ENCODE results near the gene ADGRF3. TPM values are rescaled to one million over a fixed set of nuclear protein-coding genes. Genes with fewer than 3 reads are reported as not detected.
"Not testable (repeated sequence)": the region's sequence is repeated elsewhere in the genome, so short reads cannot be mapped to it uniquely, and the experiment has no call there.

Gene ADGRF3
- total RNA-seq, 1 donor from 2014 or later = 0.12 TPM

DNA sequence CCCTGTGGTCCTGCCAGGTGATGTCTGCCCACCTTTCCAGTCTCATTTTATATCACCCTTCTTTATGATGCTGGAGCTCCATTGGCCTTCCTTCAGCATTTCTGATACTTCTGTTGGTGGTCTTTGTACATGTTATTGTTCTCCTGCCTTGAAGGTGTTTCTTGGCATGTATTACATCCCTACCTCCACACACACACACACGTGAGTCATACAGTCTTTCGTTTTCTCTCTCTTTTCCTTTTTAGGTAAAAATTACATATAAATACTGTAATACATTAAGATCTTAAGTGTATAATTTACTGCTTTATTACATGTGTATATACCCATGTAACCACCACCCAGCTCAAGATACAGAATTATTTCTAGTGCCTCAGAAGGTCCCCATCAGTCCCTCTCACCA is 10.2 kb upstream of the ADGRF3 start:
- H3K4me1 Mint-ChIP-seq (ENCODE audit: low read depth) = peaks cover 19% of the 10 kb centered on the region
- TF ChIP-seq, protein P1, sequence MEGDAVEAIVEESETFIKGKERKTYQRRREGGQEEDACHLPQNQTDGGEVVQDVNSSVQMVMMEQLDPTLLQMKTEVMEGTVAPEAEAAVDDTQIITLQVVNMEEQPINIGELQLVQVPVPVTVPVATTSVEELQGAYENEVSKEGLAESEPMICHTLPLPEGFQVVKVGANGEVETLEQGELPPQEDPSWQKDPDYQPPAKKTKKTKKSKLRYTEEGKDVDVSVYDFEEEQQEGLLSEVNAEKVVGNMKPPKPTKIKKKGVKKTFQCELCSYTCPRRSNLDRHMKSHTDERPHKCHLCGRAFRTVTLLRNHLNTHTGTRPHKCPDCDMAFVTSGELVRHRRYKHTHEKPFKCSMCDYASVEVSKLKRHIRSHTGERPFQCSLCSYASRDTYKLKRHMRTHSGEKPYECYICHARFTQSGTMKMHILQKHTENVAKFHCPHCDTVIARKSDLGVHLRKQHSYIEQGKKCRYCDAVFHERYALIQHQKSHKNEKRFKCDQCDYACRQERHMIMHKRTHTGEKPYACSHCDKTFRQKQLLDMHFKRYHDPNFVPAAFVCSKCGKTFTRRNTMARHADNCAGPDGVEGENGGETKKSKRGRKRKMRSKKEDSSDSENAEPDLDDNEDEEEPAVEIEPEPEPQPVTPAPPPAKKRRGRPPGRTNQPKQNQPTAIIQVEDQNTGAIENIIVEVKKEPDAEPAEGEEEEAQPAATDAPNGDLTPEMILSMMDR (IDR thresholded peaks at IDR 0.05) = no peak
- H3K27ac Mint-ChIP-seq (ENCODE audit: unreplicated experiment) = peak overlapping the region; percentile 30
- no peaks in the 10 kb centered on the region for H3K27me3 Mint-ChIP-seq (ENCODE audit: low read depth)
- no peak overlapping the region for H3K4me3 Mint-ChIP-seq (ENCODE audit: unreplicated experiment)
- DNase-seq (ENCODE audit: low spot score) = no peak
- no peaks in the 10 kb centered on the region for H3K9me3 Mint-ChIP-seq (ENCODE audit: low read depth)
- no peaks in the 10 kb centered on the region for H3K36me3 Mint-ChIP-seq (ENCODE audit: low read depth)

DNA sequence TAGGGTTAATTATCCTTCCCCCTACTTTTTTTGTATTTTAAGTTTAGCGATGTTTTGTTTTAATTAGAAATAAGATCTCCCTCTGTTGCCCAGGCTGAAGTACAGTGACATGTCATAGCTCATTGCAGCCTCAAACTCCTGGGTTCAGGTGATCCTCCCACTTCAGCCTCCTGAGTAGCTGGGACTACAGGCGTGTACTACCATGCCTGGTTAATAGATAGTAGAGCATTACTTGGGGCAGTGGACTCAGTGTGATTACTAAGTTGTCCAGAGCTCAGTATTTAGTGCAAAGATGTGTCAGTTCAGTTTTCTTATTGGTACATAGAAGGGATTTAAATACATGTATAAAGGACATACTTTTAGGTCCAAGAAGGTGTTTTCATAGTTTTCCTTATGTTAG is 9.5 kb upstream of the ADGRF3 start:
- Mint-ChIP-seq H3K9me3 (ENCODE audit: low read depth) (no peaks in the 10 kb centered on the region), H3K27me3 (ENCODE audit: low read depth) (no peaks in the 10 kb centered on the region), H3K4me1 (ENCODE audit: low read depth) (peaks cover 19% of the 10 kb centered on the region), H3K27ac (ENCODE audit: unreplicated experiment) (peak overlapping the region; percentile 83), H3K4me3 (ENCODE audit: unreplicated experiment) (no peak overlapping the region), H3K36me3 (ENCODE audit: low read depth) (no peaks in the 10 kb centered on the region)
- TF ChIP-seq, protein P1 (IDR thresholded peaks at IDR 0.05) = no peak
- no peak for DNase-seq (ENCODE audit: low spot score)

DNA sequence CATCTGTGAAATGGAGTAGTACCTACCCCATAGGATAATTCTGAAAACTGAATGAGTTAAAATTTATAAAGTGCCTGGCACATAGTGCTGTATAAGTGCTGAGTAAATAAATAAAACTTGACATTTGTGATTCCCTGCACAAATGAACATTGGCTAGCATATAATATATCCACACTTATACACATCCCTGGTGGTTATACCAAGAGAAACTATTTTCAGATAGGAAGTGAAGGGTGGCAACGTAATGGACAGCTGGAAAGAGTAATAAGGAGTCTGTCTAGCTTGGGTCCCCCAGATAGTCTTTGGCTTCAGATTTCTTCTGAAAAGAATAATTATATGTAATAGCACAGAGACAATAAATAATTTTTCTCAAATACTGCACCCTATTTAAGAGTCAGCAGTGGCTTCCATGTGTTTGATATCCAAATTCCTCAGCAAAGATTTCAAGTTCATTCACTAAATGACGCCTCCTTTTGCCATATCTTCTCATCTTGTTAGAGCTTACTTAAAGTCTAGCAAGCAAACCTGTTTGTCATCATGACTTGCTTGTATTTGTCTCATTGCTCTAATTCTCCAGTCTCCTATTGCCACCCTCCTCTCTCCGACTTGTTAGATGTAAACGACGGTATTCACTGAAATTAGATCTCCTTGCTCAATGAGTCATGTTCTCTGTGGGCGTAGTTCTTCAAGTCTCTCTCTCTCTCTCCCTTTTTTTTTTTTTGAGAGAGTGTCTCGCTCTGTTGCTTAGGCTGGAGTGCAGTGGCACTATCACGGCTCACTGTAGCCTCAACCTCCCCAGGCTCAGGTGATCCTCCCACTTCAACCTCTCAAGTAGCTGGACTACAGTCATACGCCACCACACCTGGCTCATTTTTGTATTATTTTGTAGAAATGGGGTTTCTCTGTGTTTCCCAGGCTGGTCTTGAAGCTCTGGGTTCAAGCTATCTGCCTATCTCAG is 8.7 kb upstream of the ADGRF3 start:
- DNase-seq (ENCODE audit: low spot score) = no peak
- Mint-ChIP-seq H3K4me1 (ENCODE audit: low read depth) (peaks cover 19% of the 10 kb centered on the region), H3K36me3 (ENCODE audit: low read depth) (no peaks in the 10 kb centered on the region), H3K27ac (ENCODE audit: unreplicated experiment) (peak overlapping the region; percentile 83), H3K4me3 (ENCODE audit: unreplicated experiment) (peak overlapping the region; percentile 35), H3K27me3 (ENCODE audit: low read depth) (no peaks in the 10 kb centered on the region), H3K9me3 (ENCODE audit: low read depth) (no peaks in the 10 kb centered on the region)
- TF ChIP-seq, protein P1 (IDR thresholded peaks at IDR 0.05) = no peak

DNA sequence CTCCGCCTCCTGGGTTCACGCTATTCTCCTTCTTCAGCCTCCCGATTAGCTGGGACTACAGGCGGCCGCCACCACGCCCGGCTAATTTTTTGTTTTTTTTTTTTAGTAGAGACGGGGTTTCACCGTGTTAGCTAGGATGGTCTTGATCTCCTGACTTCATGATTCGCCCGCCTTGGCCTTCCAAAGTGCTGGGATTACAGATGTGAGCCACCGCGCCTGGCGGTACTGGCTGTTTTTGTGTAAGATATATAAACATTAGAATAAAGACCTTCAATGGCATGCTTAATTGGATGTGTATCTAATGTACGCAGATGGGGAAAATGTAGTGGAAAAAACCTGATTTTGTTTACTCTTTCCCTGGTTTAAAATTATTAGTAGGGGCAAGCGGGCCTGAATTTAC is 7.9 kb upstream of the ADGRF3 start:
- peaks cover 19% of the 10 kb centered on the region for H3K4me1 Mint-ChIP-seq (ENCODE audit: low read depth)
- H3K27ac Mint-ChIP-seq (ENCODE audit: unreplicated experiment) = peak overlapping the region; percentile 45
- H3K36me3 Mint-ChIP-seq (ENCODE audit: low read depth); H3K4me3 Mint-ChIP-seq (ENCODE audit: unreplicated experiment); DNase-seq (ENCODE audit: low spot score); H3K27me3 Mint-ChIP-seq (ENCODE audit: low read depth); H3K9me3 Mint-ChIP-seq (ENCODE audit: low read depth): not testable (repeated sequence)

DNA sequence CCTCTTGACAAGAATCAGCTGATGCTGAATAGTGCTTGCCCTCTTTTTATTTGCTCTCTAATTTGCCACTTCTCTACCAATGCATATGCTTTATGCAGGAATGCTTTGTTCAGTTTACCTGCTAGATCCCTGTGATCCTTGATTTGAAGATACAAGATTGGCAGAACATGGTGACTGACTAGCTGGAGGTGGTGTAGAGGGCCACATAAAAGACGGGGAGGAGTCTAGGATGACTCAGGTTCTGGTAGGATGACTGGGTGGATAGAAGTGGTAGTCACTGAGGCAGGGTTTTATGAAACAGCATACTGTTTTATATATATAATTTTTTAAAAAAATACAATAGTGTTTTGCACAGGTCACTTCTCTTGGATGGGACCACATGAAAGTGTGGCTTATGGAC is 6.3 kb upstream of the ADGRF3 start:
- H3K36me3 Mint-ChIP-seq (ENCODE audit: low read depth) = no peaks in the 10 kb centered on the region
- DNase-seq (ENCODE audit: low spot score) = no peak
- H3K4me3 Mint-ChIP-seq (ENCODE audit: unreplicated experiment) = no peak overlapping the region
- TF ChIP-seq, protein P1 (IDR thresholded peaks at IDR 0.05) = no peak
- H3K9me3 Mint-ChIP-seq (ENCODE audit: low read depth) = no peaks in the 10 kb centered on the region
- no peak overlapping the region for H3K27ac Mint-ChIP-seq (ENCODE audit: unreplicated experiment)
- H3K27me3 Mint-ChIP-seq (ENCODE audit: low read depth) = no peaks in the 10 kb centered on the region
- peaks cover 28% of the 10 kb centered on the region for H3K4me1 Mint-ChIP-seq (ENCODE audit: low read depth)

All from chondrocyte (in vitro differentiated cells).